AG09309 (cell line): ENCODE results near the gene POC1A.

Source experiments
- DNase-seq: peaks from one replicate; pipeline ENCODE4 v3.0.0-alpha.2; 2010; ENCODE audit warnings: low read depth
- H3K4me3 ChIP-seq: 2 replicates; pipeline ENCODE4 v1.5.1; 2011; ENCODE audit warnings: mild to moderate bottlenecking, low read depth, low read length, moderate library complexity; ENCODE audit not compliant: control insufficient read depth
- CTCF ChIP-seq: IDR thresholded peaks from 2 replicates; pipeline ENCODE4 v1.5.1; 2011; ENCODE audit warnings: mild to moderate bottlenecking, low read depth, low read length, inconsistent platforms; ENCODE audit not compliant: insufficient read depth, control insufficient read depth; ENCODE audit errors: missing control alignments

POC1A gene

DNA sequence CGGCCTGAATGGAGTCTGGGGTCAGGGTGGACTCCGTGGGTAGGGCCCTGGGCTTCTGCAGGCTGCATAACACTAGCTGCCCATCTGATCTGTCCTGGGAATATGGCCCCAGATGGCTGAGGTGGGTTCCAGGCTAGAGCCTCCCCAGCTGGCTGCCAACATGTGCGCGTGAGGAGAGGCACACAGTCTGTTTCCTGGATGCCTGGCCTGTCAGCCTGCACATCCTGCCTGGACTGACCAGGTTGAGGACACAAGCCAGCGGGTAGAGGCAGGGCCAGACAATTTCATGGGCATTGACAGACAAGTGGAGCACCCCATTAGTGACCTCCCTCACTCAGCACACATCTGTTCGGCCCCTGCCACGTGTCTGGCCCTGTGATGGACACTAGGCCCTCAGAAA lies 128.8 kb downstream of the POC1A start:
- no peak for TF ChIP-seq CTCF
- DNase-seq, result no peak
- no peak overlapping the region for H3K4me3 ChIP-seq
